SK-N-SH treated with all-trans-retinoic acid at 6 μM for 48 hours (cell line): ENCODE measurements around the gene DDX31.

Source experiments
- ARNTL ChIP-seq: fragments of 450-650 bp; formaldehyde crosslinking; IDR thresholded peaks from 2 replicates; pipeline ENCODE4 v1.5.0; 2020; ENCODE audit warnings: low read depth, mild to moderate bottlenecking, moderate library complexity, borderline replicate concordance
- BACH2 ChIP-seq: fragments of 250-450 bp; sonication (Bioruptor Pico); IDR thresholded peaks from 2 replicates; pipeline ENCODE4 v1.9.0; 2021; ENCODE audit warnings: mild to moderate bottlenecking, borderline replicate concordance
- ESRRG ChIP-seq: fragments of 250-450 bp; sonication (Bioruptor Pico); IDR thresholded peaks from 2 replicates; pipeline ENCODE4 v1.6.1; 2021; ENCODE audit warnings: mild to moderate bottlenecking
- RARB ChIP-seq: fragments of 250-450 bp; sonication (Bioruptor Pico); IDR thresholded peaks from 2 replicates; pipeline ENCODE4 v1.8.0; 2021; ENCODE audit warnings: mild to moderate bottlenecking, moderate library complexity
- TSHZ2 ChIP-seq: fragments of 250-450 bp; sonication (Bioruptor Pico); IDR thresholded peaks from 2 replicates; pipeline ENCODE4 v1.5.0; 2020; ENCODE audit warnings: mild to moderate bottlenecking, moderate library complexity
- ZC3H10 ChIP-seq: fragments of 250-450 bp; sonication (Bioruptor Pico); IDR thresholded peaks from 2 replicates; pipeline ENCODE4 v1.5.1; 2021; ENCODE audit warnings: mild to moderate bottlenecking, moderate library complexity
- ZFP30 ChIP-seq: fragments of 450-650 bp; formaldehyde crosslinking; IDR thresholded peaks from 2 replicates; pipeline ENCODE4 v1.5.0; 2022; ENCODE audit warnings: mild to moderate bottlenecking, moderate library complexity
- ZNF8 ChIP-seq: fragments of 450-650 bp; formaldehyde crosslinking; IDR thresholded peaks from 2 replicates; pipeline ENCODE4 v1.5.0; 2020; ENCODE audit warnings: mild to moderate bottlenecking, moderate library complexity

- TF ChIP-seq RARB (CRISPR knock-in tag) (no peak), ZFP30 (no peak), BACH2 (no peak), ESRRG (no peak), TSHZ2 (CRISPR knock-in tag) (no peak), ZNF8 (CRISPR knock-in tag) (no peak), ARNTL (CRISPR knock-in tag) (no peak), ZC3H10 (CRISPR knock-in tag) (no peak)
Observed at GRCh38 chr9:132543251-132543650, 126.5 kb downstream of the DDX31 start.
